CD4-positive, alpha-beta T cell treated with Interleukin-12 subunit alpha and Interleukin-12 subunit beta, for 1 hour (primary cell): Measurements from ENCODE around the gene PRR33.
A peak's percentile ranks its signal among the peaks of the same experiment; 100 is the strongest.
"Not testable (repeated sequence)": the region's sequence is repeated elsewhere in the genome, so short reads cannot be mapped to it uniquely, and the experiment has no call there.

ENCODE experiments used
- DNase-seq: peaks from one replicate; pipeline ENCODE4 v3.0.0-alpha.2; 2020

The PRR33 gene

DNA sequence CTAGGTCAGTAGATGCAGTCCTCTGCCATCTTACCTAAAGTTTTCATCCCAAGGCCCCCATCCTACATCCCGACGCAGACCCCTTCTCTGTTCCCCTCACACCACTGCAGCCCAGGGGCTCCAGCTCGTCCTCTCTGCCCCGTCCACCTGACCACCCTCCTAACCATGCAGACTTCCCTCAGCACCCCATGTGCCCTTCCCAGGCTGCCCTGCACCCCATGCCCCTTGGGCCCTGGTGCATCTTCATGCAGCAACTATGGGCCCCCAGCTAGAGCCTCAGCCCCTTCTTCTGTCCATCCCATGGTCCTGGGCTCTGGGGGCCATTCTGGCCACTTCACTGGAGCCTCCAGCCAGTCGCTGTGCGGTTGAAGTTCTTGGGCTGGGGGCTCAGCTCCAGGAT lies 2.9 kb downstream of the PRR33 start:
- DNase-seq = no peak

DNA sequence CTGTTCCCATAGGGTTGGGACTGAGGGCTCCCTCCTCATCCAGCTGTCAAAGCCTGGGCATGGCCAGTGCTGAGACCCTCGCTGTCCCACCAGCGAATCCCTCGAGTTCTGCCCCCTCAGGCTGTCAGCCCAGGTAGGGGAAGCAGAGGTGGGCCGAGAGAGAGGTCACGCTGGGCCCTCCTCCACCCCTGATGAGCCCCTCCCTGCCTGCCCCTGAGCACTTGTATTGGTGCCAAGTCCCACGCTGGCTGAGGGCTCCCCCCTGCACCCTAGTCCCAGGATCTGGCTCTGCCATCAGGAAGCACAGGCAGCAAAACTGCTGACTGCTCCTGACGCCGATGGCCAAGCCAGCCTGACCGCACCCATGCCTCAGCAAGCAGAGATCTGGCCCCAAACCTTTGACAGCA lies 3.3 kb downstream of the PRR33 start:
- DNase-seq = no peak

DNA sequence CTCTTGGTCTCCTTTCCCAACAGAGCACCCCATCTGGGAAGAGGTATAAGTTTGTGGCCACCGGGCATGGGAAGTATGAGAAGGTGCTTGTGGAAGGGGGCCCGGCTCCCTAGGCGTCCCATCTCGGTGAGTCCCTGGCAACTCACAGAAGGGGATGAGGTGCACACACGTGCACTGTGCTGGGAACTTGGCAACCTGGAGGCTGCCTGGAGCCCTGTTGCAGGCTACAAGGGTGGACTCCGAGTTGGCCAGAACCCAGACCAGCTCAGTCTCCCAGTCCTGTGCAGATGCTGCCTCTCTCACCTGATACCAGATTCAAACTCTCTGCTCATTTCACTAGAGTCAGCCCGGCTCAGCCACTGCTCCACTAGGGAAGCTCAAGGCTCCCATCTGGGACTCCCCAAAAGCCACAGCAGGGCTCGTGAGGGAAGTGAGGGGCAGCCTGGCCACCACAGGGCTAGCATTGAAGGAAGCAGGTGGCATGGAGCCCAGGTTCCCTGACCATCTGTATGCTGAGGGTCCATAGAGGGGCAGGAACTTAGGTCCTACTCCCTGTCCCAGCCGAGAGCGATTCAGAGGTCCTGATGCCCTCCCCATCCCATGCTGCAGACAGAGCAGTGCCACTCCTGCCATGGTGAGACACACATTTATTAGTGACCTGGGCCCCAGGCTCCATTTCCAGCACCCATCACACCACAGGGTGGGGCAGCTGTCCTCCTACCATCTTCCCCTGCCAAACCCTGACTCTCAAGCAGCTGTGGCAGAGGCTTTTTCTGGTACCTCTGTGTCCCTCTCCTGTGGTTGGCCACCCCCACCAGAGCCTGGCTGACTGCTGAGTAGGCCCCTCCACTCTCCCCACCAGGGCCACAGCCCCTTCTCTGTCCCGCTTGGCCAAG lies 4.0 kb downstream of the PRR33 start:
- DNase-seq = no peak

DNA sequence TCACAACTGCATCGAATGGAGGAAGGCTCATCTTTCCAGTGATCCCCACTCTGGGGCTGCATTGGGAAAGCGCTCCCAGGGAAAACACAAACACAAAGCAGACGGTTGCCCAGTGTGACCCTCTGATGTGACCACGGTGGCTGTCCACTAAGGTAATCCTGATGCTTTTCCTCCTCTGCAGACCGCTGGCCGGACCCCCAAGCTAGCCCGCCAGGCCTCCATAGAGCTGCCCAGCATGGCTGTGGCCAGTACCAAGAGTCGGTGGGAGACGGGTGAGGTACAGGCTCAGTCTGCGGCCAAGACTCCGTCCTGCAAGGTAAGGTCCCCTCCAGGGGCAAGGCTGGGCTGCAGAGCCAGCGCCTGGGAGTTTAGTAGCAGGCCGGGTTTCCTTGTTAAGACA lies 5.1 kb downstream of the PRR33 start:
- not testable (repeated sequence) for DNase-seq

DNA sequence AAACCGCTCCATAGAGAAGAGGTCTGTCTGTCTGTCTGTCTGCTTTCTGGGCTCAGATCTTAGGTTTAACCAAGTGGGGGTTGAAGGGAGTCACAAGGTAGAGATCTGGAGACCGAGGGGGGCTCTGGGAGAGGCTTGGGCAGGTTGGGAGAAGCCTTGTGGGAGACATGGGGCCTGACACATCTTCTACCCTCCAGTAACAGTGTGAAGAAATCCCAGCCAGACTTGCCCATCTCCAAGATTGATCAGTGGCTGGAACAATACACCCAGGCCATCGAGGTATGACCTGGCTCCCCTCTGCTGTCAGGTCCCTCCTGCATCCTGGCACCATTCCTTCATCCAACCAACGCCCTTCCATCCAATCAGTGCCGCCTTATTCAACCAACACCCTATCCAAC lies 7.4 kb downstream of the PRR33 start:
- DNase-seq = no peak

DNA sequence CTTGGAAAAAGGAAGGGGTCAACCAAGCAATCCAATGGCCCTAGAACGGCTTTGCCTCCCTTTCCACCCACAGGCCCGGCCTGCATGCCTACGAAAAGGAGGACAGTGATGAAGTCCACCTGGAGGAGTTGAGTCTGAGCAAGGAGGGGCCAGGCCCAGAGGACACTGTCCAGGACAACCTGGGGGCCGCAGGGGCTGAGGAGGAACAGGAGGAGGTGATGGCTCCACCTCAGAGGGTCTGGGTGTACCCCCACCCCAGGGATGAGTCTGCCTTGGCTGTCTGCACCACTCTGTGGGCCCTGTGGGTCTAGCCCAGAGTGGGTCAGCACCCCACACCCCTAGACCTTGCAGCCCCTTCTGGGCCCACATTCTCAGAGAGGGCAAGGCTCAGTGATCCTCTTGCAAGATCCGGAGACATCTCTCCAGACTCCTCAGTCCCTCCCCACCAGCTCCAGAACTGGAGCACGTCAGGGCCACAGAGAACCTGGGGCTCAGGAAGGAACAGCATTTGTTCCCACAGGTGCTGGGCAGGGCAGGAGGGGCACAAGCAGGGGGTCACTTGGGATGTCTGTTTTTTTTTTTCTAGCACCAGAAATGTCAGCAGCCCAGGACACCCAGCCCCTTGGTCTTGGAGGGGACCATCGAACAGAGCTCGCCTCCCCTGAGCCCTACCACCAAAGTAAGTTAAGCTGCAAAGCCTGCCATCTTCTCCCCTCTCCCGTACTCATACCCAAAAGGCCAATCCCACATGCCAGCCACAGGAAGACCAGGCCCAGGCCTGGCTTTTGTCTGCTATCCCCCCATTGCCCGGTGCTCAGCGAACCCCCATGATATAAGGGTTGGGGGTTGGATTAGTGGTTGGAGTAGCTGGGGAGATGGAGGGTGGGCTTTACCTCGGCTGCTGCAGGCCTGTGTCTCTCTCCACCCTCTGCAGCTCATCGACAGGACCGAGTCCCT lies 8.1 kb downstream of the PRR33 start:
- DNase-seq = no peak

DNA sequence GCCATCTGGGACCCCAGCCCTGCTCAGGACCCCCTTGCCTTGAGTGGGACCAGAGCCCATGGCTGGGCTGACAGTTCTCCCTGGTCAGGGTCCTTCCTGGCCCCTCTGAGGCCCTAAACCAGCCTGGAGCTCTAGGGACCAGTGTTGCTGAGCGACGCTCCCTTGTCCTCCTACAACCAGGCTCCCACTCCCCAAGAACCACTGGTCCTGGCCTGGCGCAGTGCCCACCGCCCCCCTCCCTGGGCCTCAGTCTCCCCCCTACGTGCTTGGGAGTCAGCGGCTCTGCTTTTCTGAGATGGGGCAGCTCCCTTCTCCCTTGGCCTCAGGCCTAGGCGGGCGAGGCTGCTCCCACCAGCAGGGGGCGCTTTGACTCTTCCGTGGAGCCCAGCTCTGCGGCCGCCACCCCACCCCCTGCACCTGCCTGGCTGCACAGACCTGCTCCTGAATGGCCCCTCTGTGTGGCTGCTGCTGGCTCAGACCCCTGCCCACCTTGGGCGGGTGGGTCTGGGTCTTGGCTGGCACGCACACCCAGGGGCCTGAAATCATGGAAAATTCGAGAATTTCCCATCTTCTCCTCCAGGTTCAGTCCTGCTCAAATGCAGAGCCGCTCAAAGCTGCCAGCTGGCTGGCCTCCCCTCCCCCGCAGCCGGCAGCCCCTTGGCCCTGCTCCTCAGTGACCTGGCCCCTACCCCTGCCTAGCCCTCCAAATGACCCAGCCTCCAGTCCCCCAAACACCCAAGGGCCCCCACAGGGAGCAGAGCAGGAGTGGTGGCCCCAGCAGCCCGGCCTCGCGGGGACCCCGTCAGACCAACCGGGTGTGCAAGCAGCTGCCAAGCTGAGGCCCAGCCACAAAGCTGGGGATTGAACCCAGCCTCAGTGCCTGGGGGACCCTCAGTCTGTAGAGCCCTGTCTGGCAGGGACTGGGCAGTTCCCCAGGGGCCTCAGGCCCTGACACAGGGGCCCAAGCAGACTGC lies 9.1 kb downstream of the PRR33 start:
- DNase-seq = peak; percentile 81

DNA sequence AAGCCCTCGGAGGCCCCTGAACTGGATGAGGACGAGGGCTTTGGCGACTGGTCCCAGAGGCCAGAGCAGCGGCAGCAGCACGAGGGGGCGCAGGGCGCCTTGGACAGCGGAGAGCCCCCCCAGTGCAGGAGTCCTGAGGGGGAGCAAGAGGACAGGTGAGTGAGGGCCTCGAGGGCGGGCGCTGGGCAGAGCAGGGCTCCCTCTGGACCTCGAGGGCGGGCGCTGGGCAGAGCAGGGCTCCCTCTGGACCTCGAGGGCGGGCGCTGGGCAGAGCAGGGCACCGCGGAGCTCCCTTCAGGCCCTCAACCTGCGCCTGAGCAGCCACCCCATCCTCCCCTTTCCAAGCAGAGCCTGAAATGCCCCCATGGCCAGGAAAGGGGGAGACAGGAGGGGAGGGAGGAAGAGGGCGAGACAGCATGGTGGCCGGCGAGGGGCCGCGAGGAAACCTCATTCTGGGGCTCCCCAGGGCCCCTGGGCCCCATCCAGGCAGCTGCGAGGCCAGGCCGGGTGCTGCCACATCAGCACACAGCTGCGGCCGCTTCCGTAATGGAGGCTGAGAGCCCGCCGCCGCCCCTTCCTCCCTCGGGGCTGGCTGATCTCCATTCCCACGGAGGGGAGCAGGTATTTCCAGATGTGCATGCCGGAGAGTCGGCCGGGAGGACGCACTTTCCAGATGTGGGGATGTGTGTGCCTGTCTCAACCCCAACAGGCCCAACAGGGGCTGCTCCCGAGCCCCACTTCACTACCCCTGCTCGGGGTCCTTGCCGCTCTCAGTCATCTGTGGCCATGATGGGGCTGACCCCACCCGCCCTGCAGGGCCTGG lies 10.0 kb downstream of the PRR33 start:
- DNase-seq = no peak

DNA sequence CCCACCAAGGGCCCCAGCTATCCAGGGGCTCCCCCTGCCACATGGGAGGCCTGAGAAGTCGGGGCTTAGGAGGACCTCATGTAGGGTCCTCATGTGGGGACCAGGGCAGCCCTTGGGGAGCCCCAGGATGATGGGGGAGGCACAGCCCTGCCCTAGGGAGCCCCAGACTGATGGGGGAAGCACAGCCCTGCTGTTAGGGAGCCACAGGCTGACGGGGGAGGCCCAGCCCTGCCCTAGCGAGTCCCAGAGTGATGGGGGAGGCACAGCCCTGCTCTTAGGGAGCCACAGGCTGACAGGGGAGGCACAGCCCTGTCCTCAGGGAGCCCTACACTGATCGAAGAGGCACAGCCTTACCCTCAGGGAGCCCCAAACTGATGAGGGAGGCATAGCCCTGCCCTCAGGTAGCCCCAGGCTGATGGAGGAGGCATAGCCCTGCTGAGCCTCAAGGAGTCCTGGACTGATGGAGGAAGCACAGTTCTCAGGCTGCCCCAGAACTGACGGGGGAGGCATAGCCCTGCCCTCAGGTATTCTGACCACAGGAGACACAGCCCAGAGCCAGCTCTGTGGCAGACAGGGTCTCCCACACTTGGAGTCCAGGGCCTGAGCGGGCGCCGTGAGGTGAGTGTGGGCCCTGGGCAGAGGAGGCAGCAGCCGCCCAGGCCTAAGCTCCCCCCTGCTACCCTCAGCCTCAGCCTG lies 10.8 kb downstream of the PRR33 start:
- no peak for DNase-seq

DNA sequence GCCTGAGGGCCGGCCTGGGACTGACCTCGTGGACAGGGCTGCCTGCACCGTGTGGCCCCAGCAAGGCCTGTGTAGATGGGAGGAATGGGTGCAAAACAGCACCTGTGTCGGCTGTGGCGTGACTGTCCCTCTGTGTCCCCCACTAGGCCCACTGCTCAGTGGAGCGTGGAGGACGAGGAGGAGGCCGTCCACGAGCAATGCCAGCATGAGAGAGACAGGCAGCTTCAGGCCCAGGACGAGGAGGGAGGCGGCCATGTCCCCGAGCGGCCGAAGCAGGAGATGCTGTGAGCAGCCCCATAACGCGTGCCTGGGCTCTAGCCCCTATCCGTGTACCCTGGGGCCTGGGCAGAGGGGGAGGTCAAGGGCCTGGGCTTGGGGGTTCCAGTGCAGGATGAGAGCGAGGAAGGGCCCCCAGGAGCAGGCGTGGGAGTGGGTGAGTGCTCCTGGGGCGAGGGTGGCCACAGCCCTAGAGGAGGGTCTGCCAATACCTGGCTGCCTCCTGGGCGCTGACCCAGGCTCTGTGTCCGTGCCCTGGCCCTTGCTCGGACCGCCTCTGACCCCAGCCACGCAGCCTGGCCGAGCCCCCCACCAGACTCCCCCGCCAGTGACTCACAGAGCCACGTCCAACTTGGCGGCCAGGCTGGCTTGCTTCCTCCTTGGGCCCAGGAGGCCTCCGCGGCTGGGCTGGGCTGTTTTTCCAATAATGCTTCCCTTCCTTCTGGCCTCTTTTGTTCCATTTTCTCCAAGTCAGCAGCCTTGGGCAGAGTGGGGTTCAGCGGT lies 11.6 kb downstream of the PRR33 start:
- DNase-seq = no peak

DNA sequence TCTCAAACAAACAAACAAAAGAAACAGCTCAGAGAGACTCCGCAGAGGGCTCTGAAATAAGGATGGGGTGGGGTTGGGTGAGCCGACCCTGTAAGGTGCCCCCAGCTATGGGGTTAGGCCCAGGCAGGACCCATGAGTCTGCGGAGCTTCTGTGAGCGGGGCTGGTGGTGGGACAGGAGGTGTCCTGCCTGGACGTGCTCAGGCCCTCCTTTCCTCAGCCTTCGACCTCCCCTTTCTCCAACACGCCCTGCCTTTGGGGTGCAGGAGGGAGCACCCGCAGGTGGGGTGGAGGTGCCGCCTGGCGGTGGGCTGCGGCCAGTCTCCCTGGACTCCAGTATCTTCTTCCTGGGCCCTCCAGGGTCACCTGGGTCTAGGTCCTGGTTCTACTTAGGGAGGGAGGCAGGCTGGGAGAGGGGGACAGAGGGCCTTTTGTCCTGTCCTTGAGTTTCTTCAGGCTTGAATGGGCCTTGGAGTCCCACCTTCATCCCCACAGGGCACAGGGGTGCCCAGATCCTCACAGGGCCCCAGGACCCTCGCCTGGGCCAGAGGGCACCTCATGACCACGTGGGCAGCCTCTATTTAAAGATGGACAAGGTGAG lies 12.3 kb downstream of the PRR33 start:
- no peak for DNase-seq

DNA sequence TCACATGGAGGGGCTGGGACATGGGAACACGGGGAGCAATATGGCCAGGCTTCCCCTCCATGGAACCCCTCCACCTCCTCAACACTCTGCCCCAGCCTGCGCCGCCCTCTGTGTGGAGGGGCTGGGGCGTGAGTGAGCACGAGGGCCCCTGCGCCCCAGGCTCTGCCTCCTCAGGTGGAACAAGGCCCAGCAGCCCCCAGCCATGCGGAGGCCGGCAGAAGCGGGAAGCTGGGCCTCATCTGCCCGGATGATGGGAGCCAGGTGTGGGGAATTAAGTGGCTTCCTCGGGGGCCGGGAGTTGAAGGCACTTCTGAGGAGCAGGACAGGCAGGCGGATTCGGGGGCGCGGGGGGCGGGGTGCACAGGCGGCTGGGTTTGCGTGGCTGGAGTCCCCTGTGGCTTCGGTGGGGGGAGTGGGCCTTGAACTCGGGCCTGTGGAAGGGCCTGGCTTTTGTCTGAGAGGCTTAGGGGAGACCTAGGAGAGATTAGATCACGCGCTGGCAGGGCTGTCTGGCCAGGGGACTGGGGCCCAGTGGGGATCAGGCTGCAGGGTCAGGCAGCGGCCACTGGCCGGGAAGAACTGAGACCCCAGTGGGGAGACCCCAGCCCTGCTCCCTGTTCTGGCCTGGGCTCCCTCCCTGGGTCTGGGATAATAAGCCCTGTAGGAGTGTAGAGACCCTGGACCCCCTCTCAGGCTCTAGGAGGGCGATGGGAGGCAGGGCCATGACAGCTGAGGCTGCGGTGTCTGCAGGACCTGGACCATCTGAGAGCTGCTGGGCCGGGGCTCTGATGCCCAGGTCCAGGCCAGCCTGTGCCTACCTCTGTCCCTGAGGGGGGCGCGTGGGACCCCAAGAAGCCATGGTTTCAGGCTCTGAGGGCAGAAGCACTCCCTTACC lies 13.3 kb downstream of the PRR33 start:
- DNase-seq = no peak

DNA sequence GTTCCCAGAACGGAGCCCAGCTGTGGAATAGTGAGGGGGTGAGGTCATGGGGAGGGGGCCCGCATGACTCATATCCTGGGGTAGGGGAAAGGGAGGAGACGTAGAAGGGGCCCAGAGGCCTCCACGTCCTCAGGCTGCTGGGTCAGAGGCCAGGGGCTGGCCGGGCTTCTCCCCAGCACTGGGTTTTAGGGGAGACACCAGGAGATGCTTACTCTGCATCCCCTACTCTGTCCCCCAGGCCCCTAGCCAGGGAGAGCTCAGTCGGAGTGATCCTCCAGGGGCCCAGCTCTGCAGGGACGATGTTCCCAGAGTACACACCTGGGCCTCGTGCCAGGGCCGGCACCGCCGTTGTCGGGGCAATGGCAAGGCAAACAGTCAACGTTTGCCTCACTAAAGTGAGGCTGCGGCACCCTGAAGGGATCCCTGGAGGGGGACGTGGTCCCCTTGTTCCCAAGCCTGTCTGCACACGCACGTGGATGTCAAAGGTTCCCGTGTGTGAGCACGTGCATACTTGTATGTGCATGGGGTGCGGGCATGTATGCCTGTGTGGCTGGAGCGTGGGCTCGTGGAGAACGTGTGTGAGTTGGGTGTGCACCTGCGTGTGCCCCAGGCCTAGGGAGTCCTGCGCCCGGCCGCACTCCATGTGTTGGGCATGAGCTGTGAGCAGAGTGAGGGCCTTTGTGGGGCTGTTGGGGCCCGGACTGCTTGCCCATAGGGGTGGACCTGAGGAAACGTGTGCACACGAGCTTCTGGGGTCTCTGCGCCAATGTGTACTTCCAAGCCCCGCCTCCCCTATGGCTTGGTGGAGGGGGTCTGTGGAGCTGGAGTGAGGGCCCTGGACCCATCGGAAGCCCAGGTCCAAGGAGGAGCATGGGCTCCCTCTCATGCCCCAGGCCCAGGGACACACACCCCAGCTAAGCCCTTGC lies 14.2 kb downstream of the PRR33 start:
- no peak for DNase-seq

DNA sequence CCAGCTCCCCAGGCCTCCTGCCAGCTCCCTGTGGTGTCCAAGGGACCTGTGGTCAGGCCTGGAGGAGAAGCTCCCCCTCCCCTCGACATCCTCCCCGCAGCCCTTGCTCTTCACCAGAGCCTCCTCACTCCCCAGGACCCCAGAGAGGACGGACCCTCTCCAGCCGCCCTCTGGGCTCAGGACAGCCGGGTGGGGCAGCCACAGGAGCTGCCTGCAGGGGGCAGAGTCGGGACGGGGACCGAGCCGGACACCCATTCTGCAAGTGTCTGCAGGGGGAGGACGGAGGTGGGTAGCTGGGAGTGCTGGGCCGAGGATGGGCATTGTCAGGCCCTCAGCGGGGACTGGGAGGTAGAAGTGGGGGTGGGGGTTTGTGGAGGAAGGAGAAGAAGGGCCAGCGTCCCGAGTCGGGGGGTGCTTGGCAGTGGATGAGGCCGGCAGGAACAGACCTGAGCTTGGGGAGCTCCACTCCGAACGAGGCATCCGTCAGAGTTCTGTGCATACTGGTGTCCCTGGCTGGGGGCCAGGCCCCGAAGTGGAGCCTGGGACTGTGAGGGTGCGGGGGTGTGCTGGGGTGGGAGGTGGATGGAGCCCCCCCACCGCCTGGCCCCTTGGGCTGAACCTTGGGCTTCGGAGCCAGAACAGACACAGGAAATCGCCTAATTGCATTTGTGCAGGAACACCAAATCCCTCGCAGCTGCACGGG lies 15.2 kb downstream of the PRR33 start:
- no peak for DNase-seq

DNA sequence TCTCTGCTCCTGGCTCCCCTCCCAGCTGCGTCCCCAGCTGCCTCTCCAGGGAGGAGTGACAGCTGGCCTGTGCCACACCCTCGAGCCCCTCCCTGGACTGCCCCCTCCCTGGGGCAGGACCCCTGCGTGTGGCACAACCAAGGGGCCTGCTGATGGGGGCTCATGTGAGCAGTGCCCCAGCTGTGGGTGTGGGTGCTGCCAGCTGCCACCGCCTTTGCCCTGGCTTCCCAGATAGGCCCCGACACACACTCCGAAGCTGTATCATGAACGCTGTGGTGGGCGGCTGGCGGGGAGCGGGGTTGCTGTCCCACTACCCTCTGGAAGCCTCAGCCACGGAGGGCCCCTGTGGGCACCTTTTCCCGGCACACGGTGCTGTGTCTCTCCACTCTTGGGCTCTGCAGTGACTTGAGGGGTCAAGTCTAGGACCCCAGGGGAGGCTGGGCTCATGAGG lies 15.8 kb downstream of the PRR33 start:
- not testable (repeated sequence) for DNase-seq

DNA sequence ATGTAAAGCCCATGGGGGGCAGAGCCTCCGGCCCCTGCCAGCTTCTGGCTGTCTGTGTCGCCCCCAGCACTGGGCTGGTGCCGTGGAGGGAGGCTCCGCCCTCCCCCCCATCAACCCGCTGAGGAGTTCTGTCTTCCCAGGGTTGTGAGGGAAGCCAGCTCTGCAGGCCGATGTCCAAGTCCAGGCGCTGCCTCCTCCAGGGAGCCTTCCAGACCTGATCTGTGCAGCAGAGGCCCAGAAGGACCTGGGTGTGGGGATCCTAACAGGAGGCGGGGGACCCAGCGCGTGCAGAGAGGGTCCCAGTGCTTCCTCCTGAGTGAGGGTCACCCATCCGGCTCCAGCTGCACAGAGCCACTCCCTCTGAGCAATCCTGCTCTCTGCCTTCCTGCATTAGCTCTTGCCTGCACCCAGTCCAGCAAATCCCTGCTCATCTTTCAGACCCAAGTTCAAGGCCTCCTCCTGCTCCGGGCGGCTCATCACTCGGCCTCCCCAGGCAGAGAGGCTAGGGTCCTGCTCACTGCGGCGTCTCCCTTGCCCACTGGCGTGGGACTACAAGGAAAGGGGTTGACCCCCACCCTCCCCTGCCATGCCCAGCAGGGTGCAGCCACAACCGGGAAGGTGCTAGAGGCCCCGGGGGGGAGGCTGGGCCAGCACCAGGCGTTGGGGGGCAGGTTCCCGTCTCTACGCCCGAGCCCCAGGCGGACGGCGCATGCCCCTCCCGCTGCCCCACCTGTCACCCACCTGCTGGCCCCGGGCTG lies 16.4 kb downstream of the PRR33 start:
- DNase-seq = no peak
